HG02623 (cell line): Measurements from ENCODE around the gene SCYGR6.
"Not testable (repeated sequence)": the region's sequence is repeated elsewhere in the genome, so short reads cannot be mapped to it uniquely, and the experiment has no call there.

Experiments used
- ATAC-seq: cut with Tn5 transposase; IDR thresholded peaks from one replicate; pipeline ENCODE4 v1.9.1; 2021; ENCODE audit warnings: moderate library complexity; ENCODE audit not compliant: unreplicated experiment

Gene SCYGR6

GRCh38 chr2:227724394-227725039, at the start of gene SCYGR6:
SCYGR6 (minus strand) TSS chr2:227724757; CDS start chr2:227724757, 0 bp downstream.
- no peak for ATAC-seq

- no peak for ATAC-seq
Observed at GRCh38 chr2:227774011-227774624, 49.6 kb upstream of the SCYGR6 start.

GRCh38 chr2:227772932-227773331, 48.4 kb upstream of the SCYGR6 start:
- no peak for ATAC-seq

GRCh38 chr2:227772197-227772661, 47.7 kb upstream of the SCYGR6 start:
- no peak for ATAC-seq

- ATAC-seq = no peak
Observed at GRCh38 chr2:227767830-227768229, 43.3 kb upstream of the SCYGR6 start.

GRCh38 chr2:227766373-227766883, 41.9 kb upstream of the SCYGR6 start:
- peak; percentile 98 for ATAC-seq

- no peak for ATAC-seq
Observed at GRCh38 chr2:227765788-227766372, 41.3 kb upstream of the SCYGR6 start.

- ATAC-seq = no peak
Observed at GRCh38 chr2:227761740-227762476, 37.4 kb upstream of the SCYGR6 start.

GRCh38 chr2:227759411-227760118, 35.0 kb upstream of the SCYGR6 start:
- ATAC-seq = no peak

GRCh38 chr2:227756261-227756660, 31.7 kb upstream of the SCYGR6 start:
- not testable (repeated sequence) for ATAC-seq

- no peak for ATAC-seq
Observed at GRCh38 chr2:227748079-227748478, 23.5 kb upstream of the SCYGR6 start.

- ATAC-seq = no peak
Observed at GRCh38 chr2:227745594-227745993, 21.0 kb upstream of the SCYGR6 start, which contains the start of gene SCYGR8. SCYGR8 (plus strand) TSS chr2:227745894; CDS start chr2:227745894, 0 bp downstream.

- not testable (repeated sequence) for ATAC-seq
Observed at GRCh38 chr2:227740705-227741104, 16.1 kb upstream of the SCYGR6 start.

- no peak for ATAC-seq
Observed at GRCh38 chr2:227739351-227739750, 14.8 kb upstream of the SCYGR6 start.

GRCh38 chr2:227728035-227728434, 3.5 kb upstream of the SCYGR6 start, which contains the start of gene SCYGR7:
SCYGR7 (plus strand) TSS chr2:227728335; CDS start chr2:227728335, 0 bp downstream.
- ATAC-seq = no peak

- ATAC-seq = not testable (repeated sequence)
Observed at GRCh38 chr2:227722821-227723220, 1.7 kb downstream of the SCYGR6 start.

- ATAC-seq = no peak
Observed at GRCh38 chr2:227720680-227721079, 3.9 kb downstream of the SCYGR6 start.

- ATAC-seq = no peak
Observed at GRCh38 chr2:227719641-227720040, 4.9 kb downstream of the SCYGR6 start.

- no peak for ATAC-seq
Observed at GRCh38 chr2:227717687-227718567, 6.6 kb downstream of the SCYGR6 start, which contains the start of gene SLC19A3. SLC19A3 (minus strand) TSS chr2:227718028; CDS start chr2:227702318, 15,710 bp downstream.
